ENCODE results near the gene NUDT6.

DNA sequence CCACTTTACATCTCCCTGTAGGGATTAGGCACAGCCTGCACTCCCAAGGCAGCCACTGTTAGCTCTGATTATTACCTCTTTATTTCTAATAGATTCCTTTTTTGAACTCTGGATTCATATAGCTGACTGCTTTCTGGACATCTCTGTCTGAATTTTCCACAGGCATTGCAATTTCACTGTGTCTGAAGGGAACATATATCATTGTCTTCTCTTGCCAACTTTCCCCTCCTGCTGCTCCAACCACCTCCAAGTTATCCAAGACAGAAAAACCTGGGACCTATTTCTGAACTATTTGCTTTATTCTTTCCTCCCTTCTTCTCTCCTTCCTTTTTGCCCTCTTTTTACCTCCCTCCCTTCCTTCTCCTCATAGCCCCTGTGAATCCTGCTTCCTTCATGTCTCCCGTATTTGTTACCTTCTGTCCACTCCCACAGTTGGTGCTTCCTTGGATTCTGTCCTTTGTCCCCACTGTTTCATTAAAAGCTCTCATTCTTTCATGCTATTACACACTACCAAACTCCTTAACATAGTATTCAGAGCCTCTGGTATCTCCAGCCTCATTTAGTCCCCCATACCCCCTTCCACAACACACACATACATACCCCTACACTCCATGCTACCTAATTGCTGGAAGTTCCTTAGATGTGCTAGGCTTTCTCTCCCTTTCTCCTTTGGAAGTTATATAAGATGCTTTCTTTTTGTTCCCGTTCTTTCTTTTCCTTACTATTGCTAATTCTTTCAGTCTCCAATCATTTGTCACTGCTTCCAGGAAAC, 61.0 kb downstream of the NUDT6 start:
- TF ChIP-seq, protein P1, sequence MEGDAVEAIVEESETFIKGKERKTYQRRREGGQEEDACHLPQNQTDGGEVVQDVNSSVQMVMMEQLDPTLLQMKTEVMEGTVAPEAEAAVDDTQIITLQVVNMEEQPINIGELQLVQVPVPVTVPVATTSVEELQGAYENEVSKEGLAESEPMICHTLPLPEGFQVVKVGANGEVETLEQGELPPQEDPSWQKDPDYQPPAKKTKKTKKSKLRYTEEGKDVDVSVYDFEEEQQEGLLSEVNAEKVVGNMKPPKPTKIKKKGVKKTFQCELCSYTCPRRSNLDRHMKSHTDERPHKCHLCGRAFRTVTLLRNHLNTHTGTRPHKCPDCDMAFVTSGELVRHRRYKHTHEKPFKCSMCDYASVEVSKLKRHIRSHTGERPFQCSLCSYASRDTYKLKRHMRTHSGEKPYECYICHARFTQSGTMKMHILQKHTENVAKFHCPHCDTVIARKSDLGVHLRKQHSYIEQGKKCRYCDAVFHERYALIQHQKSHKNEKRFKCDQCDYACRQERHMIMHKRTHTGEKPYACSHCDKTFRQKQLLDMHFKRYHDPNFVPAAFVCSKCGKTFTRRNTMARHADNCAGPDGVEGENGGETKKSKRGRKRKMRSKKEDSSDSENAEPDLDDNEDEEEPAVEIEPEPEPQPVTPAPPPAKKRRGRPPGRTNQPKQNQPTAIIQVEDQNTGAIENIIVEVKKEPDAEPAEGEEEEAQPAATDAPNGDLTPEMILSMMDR (IDR thresholded peaks at IDR 0.05; ENCODE audit: low read length) = no peak
- TF ChIP-seq EZH2 (IDR thresholded peaks at IDR 0.05; ENCODE audit: borderline replicate concordance, low read length) = no peak
